ENCODE results near the gene MCUB.
"Not testable (repeated sequence)": the region's sequence is repeated elsewhere in the genome, so short reads cannot be mapped to it uniquely, and the experiment has no call there.

MCUB gene

GRCh38 chr4:109595123-109595522, 35.1 kb downstream of the MCUB start:
- not testable (repeated sequence) for H3K36me3 Mint-ChIP-seq; H3K27me3 Mint-ChIP-seq; H3K9me3 Mint-ChIP-seq; ATAC-seq (replicated peaks); DNase-seq; H3K27ac Mint-ChIP-seq; H3K4me3 Mint-ChIP-seq
- peaks cover 7 to 21% of the 10 kb centered on the region in 2 donors for H3K4me1 Mint-ChIP-seq

GRCh38 chr4:109596420-109597085, 36.5 kb downstream of the MCUB start:
- peaks cover 8 to 14% of the 10 kb centered on the region in 2 donors for H3K4me1 Mint-ChIP-seq
- not testable (repeated sequence) for H3K36me3 Mint-ChIP-seq; ATAC-seq (replicated peaks); H3K9me3 Mint-ChIP-seq; H3K4me3 Mint-ChIP-seq; H3K27ac Mint-ChIP-seq; DNase-seq; H3K27me3 Mint-ChIP-seq

- H3K4me3 Mint-ChIP-seq, result no peak overlapping the region
- no peak for DNase-seq
- H3K27me3 Mint-ChIP-seq, result no peaks in the 10 kb centered on the region
- peaks cover 11 to 22% of the 10 kb centered on the region in 2 donors for H3K36me3 Mint-ChIP-seq
- no peak for ATAC-seq (replicated peaks)
- H3K27ac Mint-ChIP-seq, result peak overlapping the region; percentile 86
- peaks cover 9 to 23% of the 10 kb centered on the region in 2 donors for H3K4me1 Mint-ChIP-seq
- H3K9me3 Mint-ChIP-seq, result peaks cover 2 to 3% of the 10 kb centered on the region in 2 donors
These were observed 39.1 kb downstream of the MCUB start for GRCh38 chr4:109599046-109599652.

- no peak overlapping the region for H3K4me3 Mint-ChIP-seq
- DNase-seq, result no peak
- H3K36me3 Mint-ChIP-seq, result peaks cover 19 to 27% of the 10 kb centered on the region in 2 donors
- H3K27ac Mint-ChIP-seq, result no peak overlapping the region
- H3K9me3 Mint-ChIP-seq, result peaks cover 2 to 3% of the 10 kb centered on the region in 2 donors
- no peaks in the 10 kb centered on the region for H3K27me3 Mint-ChIP-seq
- ATAC-seq (replicated peaks), result no peak
- H3K4me1 Mint-ChIP-seq, result peaks cover 12 to 26% of the 10 kb centered on the region in 2 donors
These were observed 40.4 kb downstream of the MCUB start for GRCh38 chr4:109600431-109600830.

- H3K4me1 Mint-ChIP-seq, result peaks cover 14 to 31% of the 10 kb centered on the region in 2 donors
- H3K4me3 Mint-ChIP-seq, result no peak overlapping the region
- ATAC-seq (replicated peaks) (no peak), DNase-seq (no peak)
- H3K27ac Mint-ChIP-seq, result no peak overlapping the region
- peaks cover 4 to 6% of the 10 kb centered on the region in 2 donors for H3K9me3 Mint-ChIP-seq
- no peaks in the 10 kb centered on the region for H3K27me3 Mint-ChIP-seq
- peaks cover 24 to 34% of the 10 kb centered on the region in 2 donors for H3K36me3 Mint-ChIP-seq
These were observed 41.3 kb downstream of the MCUB start for GRCh38 chr4:109601336-109601735.

- ATAC-seq (replicated peaks) (no peak), DNase-seq (no peak)
- no peak overlapping the region for H3K4me3 Mint-ChIP-seq
- H3K27ac Mint-ChIP-seq, result no peak overlapping the region
- H3K36me3 Mint-ChIP-seq, result peaks cover 44 to 50% of the 10 kb centered on the region in 2 donors
- H3K27me3 Mint-ChIP-seq, result no peaks in the 10 kb centered on the region
- H3K9me3 Mint-ChIP-seq, result peaks cover 12 to 14% of the 10 kb centered on the region in 2 donors
- peaks cover 11 to 39% of the 10 kb centered on the region in 2 donors for H3K4me1 Mint-ChIP-seq
These were observed 47.9 kb downstream of the MCUB start for GRCh38 chr4:109607976-109608375.

GRCh38 chr4:109608879-109609278, 48.8 kb downstream of the MCUB start:
- Mint-ChIP-seq H3K27ac (no peak overlapping the region), H3K27me3 (no peaks in the 10 kb centered on the region), H3K9me3 (peaks cover 12% of the 10 kb centered on the region in 2 donors), H3K4me3 (no peak overlapping the region), H3K36me3 (peaks cover 41 to 46% of the 10 kb centered on the region in 2 donors), H3K4me1 (peaks cover 16 to 41% of the 10 kb centered on the region in 2 donors)
- no peak for DNase-seq
- ATAC-seq (replicated peaks), result no peak

- no peak for DNase-seq
- Mint-ChIP-seq H3K27me3 (no peaks in the 10 kb centered on the region), H3K4me3 (no peak overlapping the region), H3K9me3 (peaks cover 12% of the 10 kb centered on the region in 2 donors), H3K36me3 (peaks cover 38 to 46% of the 10 kb centered on the region in 2 donors), H3K27ac (no peak overlapping the region), H3K4me1 (peaks cover 21 to 47% of the 10 kb centered on the region in 2 donors)
- no peak for ATAC-seq (replicated peaks)
These were observed 49.4 kb downstream of the MCUB start for GRCh38 chr4:109609431-109609830.

- peaks cover 31 to 40% of the 10 kb centered on the region in 2 donors for H3K36me3 Mint-ChIP-seq
- ATAC-seq (replicated peaks), result no peak
- no peaks in the 10 kb centered on the region for H3K27me3 Mint-ChIP-seq
- peaks cover 12% of the 10 kb centered on the region in 2 donors for H3K9me3 Mint-ChIP-seq
- no peak for DNase-seq
- H3K4me1 Mint-ChIP-seq, result peaks cover 22 to 45% of the 10 kb centered on the region in 2 donors
- no peak overlapping the region for H3K4me3 Mint-ChIP-seq
- no peak overlapping the region for H3K27ac Mint-ChIP-seq
These were observed 50.4 kb downstream of the MCUB start for GRCh38 chr4:109610489-109610888.

GRCh38 chr4:109611045-109611646, 51.1 kb downstream of the MCUB start:
- peaks cover 11 to 12% of the 10 kb centered on the region in 2 donors for H3K9me3 Mint-ChIP-seq
- ATAC-seq (replicated peaks) (no peak), DNase-seq (no peak)
- no peak overlapping the region for H3K4me3 Mint-ChIP-seq
- H3K4me1 Mint-ChIP-seq, result peaks cover 25 to 45% of the 10 kb centered on the region in 2 donors
- H3K27me3 Mint-ChIP-seq, result no peaks in the 10 kb centered on the region
- H3K27ac Mint-ChIP-seq, result no peak overlapping the region
- peaks cover 28 to 35% of the 10 kb centered on the region in 2 donors for H3K36me3 Mint-ChIP-seq

- DNase-seq (no peak), ATAC-seq (replicated peaks) (no peak)
- Mint-ChIP-seq H3K4me1 (peaks cover 31 to 47% of the 10 kb centered on the region in 2 donors), H3K4me3 (no peak overlapping the region), H3K27ac (no peak overlapping the region), H3K36me3 (peaks cover 9 to 15% of the 10 kb centered on the region in 2 donors), H3K27me3 (no peaks in the 10 kb centered on the region), H3K9me3 (peaks cover 0 to 1% of the 10 kb centered on the region in 2 donors)
These were observed 54.0 kb downstream of the MCUB start for GRCh38 chr4:109614015-109614414.

- H3K4me3 Mint-ChIP-seq, result no peak overlapping the region
- no peak for DNase-seq
- H3K9me3 Mint-ChIP-seq, result peaks cover 0 to 1% of the 10 kb centered on the region in 2 donors
- peaks cover 9 to 13% of the 10 kb centered on the region in 2 donors for H3K36me3 Mint-ChIP-seq
- H3K4me1 Mint-ChIP-seq, result peaks cover 31 to 43% of the 10 kb centered on the region in 2 donors
- peak in 1 of 2 donors; percentile 47 for ATAC-seq (replicated peaks)
- no peaks in the 10 kb centered on the region for H3K27me3 Mint-ChIP-seq
- H3K27ac Mint-ChIP-seq, result no peak overlapping the region
These were observed 54.4 kb downstream of the MCUB start for GRCh38 chr4:109614466-109614865.

- DNase-seq (no peak), ATAC-seq (replicated peaks) (no peak)
- Mint-ChIP-seq H3K4me3 (no peak overlapping the region), H3K4me1 (peaks cover 29 to 32% of the 10 kb centered on the region in 2 donors), H3K36me3 (peaks cover 4 to 7% of the 10 kb centered on the region in 2 donors), H3K27ac (no peak overlapping the region), H3K27me3 (no peaks in the 10 kb centered on the region), H3K9me3 (peaks cover 0 to 1% of the 10 kb centered on the region in 2 donors)
These were observed 55.7 kb downstream of the MCUB start for GRCh38 chr4:109615742-109616141.

- no peak for ATAC-seq (replicated peaks)
- peaks cover 0 to 1% of the 10 kb centered on the region in 2 donors for H3K9me3 Mint-ChIP-seq
- no peaks in the 10 kb centered on the region for H3K27me3 Mint-ChIP-seq
- H3K27ac Mint-ChIP-seq, result no peak overlapping the region
- DNase-seq, result no peak
- peaks cover 29 to 32% of the 10 kb centered on the region in 2 donors for H3K4me1 Mint-ChIP-seq
- H3K4me3 Mint-ChIP-seq, result no peak overlapping the region
- peaks cover 4 to 7% of the 10 kb centered on the region in 2 donors for H3K36me3 Mint-ChIP-seq
These were observed 56.2 kb downstream of the MCUB start for GRCh38 chr4:109616243-109616642.
